IMR-90 (cell line): Measurements from ENCODE around the gene ACOXL. TPM values are rescaled to one million over a fixed set of nuclear protein-coding genes. Genes with fewer than 3 reads are reported as not detected.

ENCODE experiments used
- ATAC-seq: fragments of 200-7000 bp; cut with Tn5 transposase; 2 replicates; pipeline ENCODE4 v1.9.1; 2020; ENCODE audit warnings: low read depth, mild to moderate bottlenecking, moderate library complexity
- BruUV-seq: library from RNA; stranded (reverse); fragments of 400-500 nt; replicated peaks from 2 replicates; lab custom pipeline; 2021; lab: Mats Ljungman, UMichigan
- CTCF ChIA-PET: fragments of 300-600 bp; formaldehyde crosslinking; extraction: SDS; loops from one replicate; lab custom pipeline; 2021; ENCODE audit warnings: antibody characterized with exemption; lab: Yijun Ruan, JAX
- POLR2A ChIA-PET: fragments of 300-600 bp; sonication (Branson Sonifier 250); formaldehyde crosslinking; loops from one replicate; lab custom pipeline; 2022; ENCODE audit warnings: antibody characterized with exemption; ENCODE audit not compliant: unreplicated experiment; lab: Charles Lee
- DNase-seq: peaks from one replicate; pipeline ENCODE4 v3.0.0; 2013
- H2AFZ ChIP-seq: replicated peaks from 2 replicates; pipeline ENCODE3; 2013; ENCODE audit warnings: low read length, mild to moderate bottlenecking; ENCODE audit not compliant: poor library complexity
- H2AK5ac ChIP-seq: 2 replicates; pipeline ENCODE4 v1.6.1; 2013; ENCODE audit warnings: low read depth, low read length, inconsistent platforms
- H2AK9ac ChIP-seq: replicated peaks from 2 replicates; pipeline ENCODE3; 2013; ENCODE audit warnings: mild to moderate bottlenecking, low read depth, low read length, moderate library complexity; ENCODE audit not compliant: poor library complexity
- H2BK120ac ChIP-seq: 2 replicates; pipeline ENCODE4 v1.6.1; 2013; ENCODE audit warnings: low read depth, low read length, inconsistent platforms
- H2BK15ac ChIP-seq: 3 replicates; pipeline ENCODE4 v1.6.1; 2013; ENCODE audit warnings: low read depth, low read length, inconsistent platforms
- H2BK20ac ChIP-seq: 2 replicates; pipeline ENCODE4 v1.6.1; 2013; ENCODE audit warnings: low read depth, mild to moderate bottlenecking, inconsistent platforms, low read length, moderate library complexity
- H2BK5ac ChIP-seq: 2 replicates; pipeline ENCODE4 v1.6.1; 2013; ENCODE audit warnings: mild to moderate bottlenecking, low read depth, low read length, inconsistent platforms; ENCODE audit not compliant: poor library complexity, severe bottlenecking
- H3K14ac ChIP-seq: replicated peaks from 2 replicates; pipeline ENCODE4 v1.6.1; 2013; ENCODE audit warnings: low read depth, low read length, inconsistent platforms
- H3K18ac ChIP-seq: 2 replicates; pipeline ENCODE4 v1.6.1; 2013; ENCODE audit warnings: low read depth, low read length, control low read depth
- H3K23ac ChIP-seq: 2 replicates; pipeline ENCODE4 v1.6.1; 2013; ENCODE audit warnings: low read depth, low read length, inconsistent platforms
- H3K27ac ChIP-seq: 2 replicates; pipeline ENCODE4 v1.5.1; 2013; ENCODE audit warnings: mild to moderate bottlenecking, control low read depth, low read length; ENCODE audit not compliant: insufficient read depth
- H3K27me3 ChIP-seq: 2 replicates; pipeline ENCODE4 v1.6.1; 2013; ENCODE audit warnings: low read length; ENCODE audit not compliant: control insufficient read depth, insufficient read depth
- H3K36me3 ChIP-seq: 2 replicates; pipeline ENCODE4 v1.6.1; 2013; ENCODE audit warnings: low read length, mixed read lengths; ENCODE audit not compliant: control insufficient read depth, insufficient read depth
- H3K4ac ChIP-seq: 2 replicates; pipeline ENCODE4 v1.6.1; 2013; ENCODE audit warnings: low read depth, low read length, inconsistent platforms
- H3K4me1 ChIP-seq: 2 replicates; pipeline ENCODE4 v1.6.1; 2013; ENCODE audit warnings: low read length, mixed read lengths; ENCODE audit not compliant: control insufficient read depth, insufficient read depth
- H3K4me2 ChIP-seq: 2 replicates; pipeline ENCODE4 v1.6.1; 2013; ENCODE audit warnings: low read depth, mild to moderate bottlenecking, control low read depth, low read length, moderate library complexity
- H3K4me3 ChIP-seq: 2 replicates; pipeline ENCODE4 v1.5.1; 2013; ENCODE audit warnings: low read depth, mild to moderate bottlenecking, control low read depth, low read length, moderate library complexity; ENCODE audit not compliant: insufficient read depth
- H3K56ac ChIP-seq: 2 replicates; pipeline ENCODE4 v1.6.1; 2013; ENCODE audit warnings: low read length, inconsistent platforms; ENCODE audit not compliant: insufficient read depth; ENCODE audit errors: extremely low read depth
- H3K79me1 ChIP-seq, 2 experiments: 2 replicates each; pipeline ENCODE4 v1.6.1; 2013; ENCODE audit warnings: low read length in 2 of 2, inconsistent platforms in 1 of 2, low read depth in 1 of 2
- H3K9ac ChIP-seq: 2 replicates; pipeline ENCODE4 v1.6.1; 2013; ENCODE audit warnings: low read depth, low read length, control low read depth
- H3K9me1 ChIP-seq: 2 replicates; pipeline ENCODE4 v1.6.1; 2013; ENCODE audit warnings: low read length, inconsistent platforms; ENCODE audit not compliant: insufficient read depth
- H3K9me3 ChIP-seq: 2 replicates; pipeline ENCODE4 v1.6.1; 2013; ENCODE audit warnings: low read length; ENCODE audit not compliant: control insufficient read depth, insufficient read depth
- H4K20me1 ChIP-seq: 2 replicates; pipeline ENCODE4 v1.6.1; 2013; ENCODE audit warnings: low read length, inconsistent platforms; ENCODE audit not compliant: insufficient read depth
- H4K5ac ChIP-seq: 2 replicates; pipeline ENCODE4 v1.6.1; 2013; ENCODE audit warnings: mild to moderate bottlenecking, low read depth, low read length, control low read depth
- H4K8ac ChIP-seq, 2 experiments: 2 replicates each; pipeline ENCODE4 v1.6.1; 2013; ENCODE audit warnings: low read depth in 2 of 2, low read length in 2 of 2, control low read depth in 1 of 2, inconsistent platforms in 1 of 2
- H4K91ac ChIP-seq: 2 replicates; pipeline ENCODE4 v1.6.1; 2013; ENCODE audit warnings: low read depth, low read length, inconsistent platforms; ENCODE audit not compliant: insufficient read depth
- CHD1 ChIP-seq: IDR thresholded peaks from 2 replicates; pipeline ENCODE4 v1.6.1; 2012; ENCODE audit warnings: low read depth, low read length, improper control_type of control experiment
- MAFK ChIP-seq: IDR thresholded peaks from 2 replicates; pipeline ENCODE4 v1.6.1; 2012; ENCODE audit warnings: low read depth, low read length, improper control_type of control experiment
- MAZ ChIP-seq: IDR thresholded peaks from 2 replicates; pipeline ENCODE4 v1.6.1; 2012; ENCODE audit warnings: low read depth, mild to moderate bottlenecking, low read length, improper control_type of control experiment, moderate library complexity, borderline replicate concordance
- NFE2L2 ChIP-seq: fragments of 150-350 bp; IDR thresholded peaks from 2 replicates; pipeline ENCODE4 v1.6.1; 2016; ENCODE audit warnings: low read depth, mild to moderate bottlenecking, low read length
- RAD21 ChIP-seq: IDR thresholded peaks from 2 replicates; pipeline ENCODE4 v1.6.1; 2012; ENCODE audit warnings: low read length, improper control_type of control experiment
- USF2 ChIP-seq: fragments of 150-350 bp; IDR thresholded peaks from 2 replicates; pipeline ENCODE4 v1.6.1; 2017; ENCODE audit warnings: mild to moderate bottlenecking, antibody characterized with exemption, low read length, low read depth
- WGBS, 2 experiments: methylation state at CpG; one replicate each; pipeline versions ENCODE4 v1.1.5 to v1.1.7; 2013; ENCODE audit warnings: missing lambda C conversion rate in 2 of 2; ENCODE audit not compliant: insufficient read length in 1 of 2; ENCODE audit errors: extremely low coverage in 2 of 2; 5-methylcytosine and 5-hydroxymethylcytosine counted together
- dilution Hi-C: fragments of 300-500 bp; cut with HindIII; formaldehyde crosslinking; loops from one replicate; pipeline ENCODE4 v1.14.3; 2018; ENCODE audit warnings: low sequenced_read_pairs; ENCODE audit not compliant: unreplicated experiment
- in situ Hi-C: fragments of 300-500 bp; cut with MboI; formaldehyde crosslinking; loops from 3 replicates; pipeline ENCODE4 v1.14.3; 2019; ENCODE audit warnings: low sequenced_read_pairs, inconsistent platforms, mixed read lengths
- intact Hi-C: fragments of 100-400 bp; cut with micrococcal nuclease; formaldehyde crosslinking; loops from 2 replicates; pipeline ENCODE4 v1.10.0; 2022
- polyA plus RNA-seq, 3 experiments: library from polyadenylated mRNA; depleted of rRNA; stranded (reverse); fragments of >200 nt; gene quantifications; 2 replicates each; pipeline ENCODE4 v1.2.3, GENCODE V29; 2012; ENCODE audit warnings: low replicate concordance in 1 of 3
- total RNA-seq: library from RNA; depleted of rRNA; stranded (reverse); fragments of >200 nt; gene quantifications from 2 replicates; pipeline ENCODE4 v1.2.3, GENCODE V29; 2012

The ACOXL gene
- total and polyA plus RNA-seq, 2 of the 4 experiments (the other 2 are of a cell fraction), result not detected

GRCh38 chr2:110969696-110970095 lies 237.3 kb downstream of the ACOXL start:
- Histone ChIP-seq H3K18ac (no peak overlapping the region), H2AK9ac (no peak overlapping the region), H4K8ac (no peak overlapping the region), H3K79me1 (no peaks in the 10 kb centered on the region), H3K27ac (no peak overlapping the region), H3K4ac (no peak overlapping the region), H3K23ac (no peak overlapping the region), H3K4me2 (no peak overlapping the region), H2AK5ac (no peak overlapping the region), H3K9ac (no peak overlapping the region), H3K27me3 (peaks cover 8% of the 10 kb centered on the region), H3K9me3 (no peaks in the 10 kb centered on the region), H2BK15ac (no peak overlapping the region), H2BK20ac (no peak overlapping the region), H3K56ac (no peak overlapping the region), H2AFZ (no peak overlapping the region), H3K4me1 (no peaks in the 10 kb centered on the region), H4K5ac (no peak overlapping the region), H3K14ac (no peak overlapping the region), H4K20me1 (no peaks in the 10 kb centered on the region), H3K4me3 (no peak overlapping the region), H4K91ac (no peak overlapping the region), H2BK120ac (no peak overlapping the region), H2BK5ac (no peak overlapping the region), H3K9me1 (no peaks in the 10 kb centered on the region), H3K36me3 (no peaks in the 10 kb centered on the region)
- no peak for TF ChIP-seq MAZ
- no peak for TF ChIP-seq USF2
- no peak for TF ChIP-seq MAFK
- no peak for TF ChIP-seq NFE2L2
- TF ChIP-seq CHD1, result no peak
- no peak for TF ChIP-seq RAD21
- DNase-seq (no peak), ATAC-seq (no peak)
- intact Hi-C loops (no loop called here), in situ Hi-C loops (no loop called here), dilution Hi-C loops (no loop called here)
- ChIA-PET POLR2A (no interaction called here), CTCF (no interaction called here)
- no TSS peak for BruUV-seq
- no CpG with 5 or more reads among the region's 2 CpGs for WGBS, 2 experiments
